ENCODE measurements around the gene ISCA1.

- no peak for TF ChIP-seq ZNF274 (IDR thresholded peaks at IDR 0.05; ENCODE audit: low read length)
- TF ChIP-seq ZNF274 (tag by site-specific recombination; IDR thresholded peaks at IDR 0.05; ENCODE audit: borderline replicate concordance) = no peak
- TF ChIP-seq ZNF362 (tag by site-specific recombination; IDR thresholded peaks at IDR 0.05) = no peak
- no peak for TF ChIP-seq REST (tag by site-specific recombination; IDR thresholded peaks at IDR 0.05)
- TF ChIP-seq CTCF (tag by site-specific recombination; IDR thresholded peaks at IDR 0.05) = no peak; the same call in 1 of the 2 replicates
- TF ChIP-seq ZNF549 (tag by site-specific recombination; IDR thresholded peaks at IDR 0.05) = no peak
- no peak for TF ChIP-seq ZNF558 (tag by site-specific recombination; IDR thresholded peaks at IDR 0.05)
- no peak for TF ChIP-seq ZEB2 (tag by site-specific recombination; IDR thresholded peaks at IDR 0.05)
- TF ChIP-seq ZNF521 (tag by site-specific recombination; IDR thresholded peaks at IDR 0.05) = no peak
Observed at GRCh38 chr9:86238861-86239770, 43.2 kb downstream of the ISCA1 start.
